Suppressor macrophage (primary cell): Measurements from ENCODE around the gene SLC35F3.
A peak's percentile ranks its signal among the peaks of the same experiment; 100 is the strongest.
"Not testable (repeated sequence)": the region's sequence is repeated elsewhere in the genome, so short reads cannot be mapped to it uniquely, and the experiment has no call there.

Source experiments
- DNase-seq, 4 experiments: peaks; one replicate each; pipeline ENCODE4 v3.0.0-alpha.2; 2020 to 2022

SLC35F3 gene

GRCh38 chr1:234107416-234108021 is 203.0 kb downstream of the SLC35F3 start:
- no peak for DNase-seq

DNA sequence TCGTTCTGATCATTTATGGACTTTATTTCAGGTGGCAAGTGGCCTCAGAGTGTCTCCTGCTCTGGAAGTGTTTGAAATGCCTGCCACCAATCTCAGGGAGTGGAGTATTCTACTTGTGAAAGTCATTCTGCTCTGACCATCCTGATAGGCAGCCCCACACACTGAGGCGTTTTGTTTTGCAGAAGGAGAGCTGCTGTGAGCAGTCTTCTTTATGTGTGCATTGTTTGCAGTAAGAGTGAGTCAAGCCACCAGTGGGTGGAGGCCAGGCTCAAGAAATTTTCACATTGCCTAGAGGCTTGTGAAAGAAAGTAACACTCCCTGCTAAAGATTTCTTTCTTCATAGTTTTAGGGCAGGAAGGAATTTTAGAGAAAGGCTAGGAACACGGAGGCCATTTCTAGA is 204.4 kb downstream of the SLC35F3 start:
- DNase-seq, result peak in 3 of 4 experiments; percentile 36 to 56 (median 51)

DNA sequence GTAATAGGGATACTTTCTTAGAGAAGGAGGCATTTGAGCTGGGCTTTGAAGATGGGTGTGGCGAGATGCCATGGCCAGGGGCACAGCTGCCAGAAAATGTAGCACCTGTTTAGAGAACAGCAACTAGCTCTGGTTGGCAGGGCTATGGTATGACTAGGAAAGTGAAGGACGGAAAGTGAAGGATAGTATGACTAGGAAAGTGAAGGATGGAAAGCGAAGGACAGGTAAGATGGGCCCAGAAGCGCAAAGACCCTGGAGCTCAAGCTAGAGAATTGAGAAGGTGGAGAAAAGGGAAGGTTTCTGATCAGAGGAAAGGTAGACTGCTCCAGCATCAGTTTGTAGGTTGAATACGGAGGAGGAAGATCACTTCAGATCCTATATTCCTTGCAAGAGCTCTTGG is 205.4 kb downstream of the SLC35F3 start:
- DNase-seq, result no peak

DNA sequence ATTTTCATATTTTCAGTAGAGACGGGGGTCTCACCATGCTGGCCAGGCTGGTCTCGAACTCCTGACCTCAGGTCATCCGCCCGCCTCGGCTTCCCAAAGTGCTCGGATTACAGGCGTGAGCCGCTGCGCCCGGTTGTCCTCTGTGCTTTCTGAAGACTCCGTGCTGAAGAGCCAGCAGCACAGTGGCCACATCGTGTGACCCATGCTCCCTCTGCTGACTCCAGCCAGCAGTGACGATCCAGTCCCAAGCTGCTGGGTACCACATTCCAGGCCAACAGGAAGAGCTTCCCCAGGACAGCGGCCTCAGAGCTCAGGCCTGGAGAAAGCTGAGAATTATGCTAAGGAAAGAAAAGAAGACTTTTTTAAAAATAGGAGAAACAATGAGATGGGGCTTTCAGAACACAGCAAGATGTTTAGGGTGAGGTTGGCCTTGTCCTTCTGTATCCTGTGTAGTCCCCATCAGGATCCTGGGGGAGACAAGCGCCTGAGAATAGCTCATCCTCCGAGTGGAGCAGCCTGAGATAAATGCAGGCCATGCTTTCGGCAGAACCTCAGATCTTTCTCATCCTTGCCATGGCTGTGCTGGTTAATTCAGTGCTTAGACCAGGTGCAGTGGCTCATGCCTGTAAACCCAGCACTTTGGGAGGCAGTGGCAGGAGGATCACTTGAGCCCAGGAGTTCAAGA is 207.1 kb downstream of the SLC35F3 start:
- peak in 1 of 4 experiments; percentile 37 for DNase-seq

DNA sequence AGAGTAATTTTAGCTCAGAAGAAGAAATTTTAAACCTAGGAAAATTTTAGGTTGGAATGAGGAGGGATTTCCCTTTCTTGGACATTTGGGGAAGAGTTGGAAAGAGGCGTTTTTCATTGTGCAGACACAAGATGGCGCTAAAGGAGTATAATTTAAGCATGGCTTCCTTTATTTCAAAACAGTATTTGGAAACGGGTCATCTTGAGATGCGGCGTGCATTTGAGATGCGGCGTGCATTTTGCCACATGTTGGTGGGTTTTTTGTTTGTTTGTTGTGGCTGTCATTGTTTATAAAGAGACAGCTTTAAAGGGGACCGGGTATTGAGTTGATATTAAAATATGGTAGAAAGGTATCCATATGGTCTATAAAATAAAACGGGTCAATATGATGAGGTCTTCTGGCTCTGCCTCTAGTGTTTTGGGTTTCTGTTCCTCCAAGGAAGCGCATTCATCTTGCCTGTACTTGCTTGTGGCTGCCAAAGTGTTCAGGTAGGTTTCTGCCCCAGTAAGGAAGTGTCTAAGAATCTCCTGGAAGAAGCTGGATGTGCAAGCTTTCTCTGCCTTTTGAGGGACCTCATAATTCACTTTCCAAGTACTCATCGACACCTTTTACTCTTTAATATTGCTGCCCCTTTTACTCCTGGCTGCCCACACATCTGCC is 210.3 kb downstream of the SLC35F3 start:
- DNase-seq, result peak; percentile 55 to 82 (median 68)

- DNase-seq, result no peak
Measured at GRCh38 chr1:234118911-234119310, 214.4 kb downstream of the SLC35F3 start.

GRCh38 chr1:234119431-234119830 is 215.0 kb downstream of the SLC35F3 start:
- no peak for DNase-seq

DNA sequence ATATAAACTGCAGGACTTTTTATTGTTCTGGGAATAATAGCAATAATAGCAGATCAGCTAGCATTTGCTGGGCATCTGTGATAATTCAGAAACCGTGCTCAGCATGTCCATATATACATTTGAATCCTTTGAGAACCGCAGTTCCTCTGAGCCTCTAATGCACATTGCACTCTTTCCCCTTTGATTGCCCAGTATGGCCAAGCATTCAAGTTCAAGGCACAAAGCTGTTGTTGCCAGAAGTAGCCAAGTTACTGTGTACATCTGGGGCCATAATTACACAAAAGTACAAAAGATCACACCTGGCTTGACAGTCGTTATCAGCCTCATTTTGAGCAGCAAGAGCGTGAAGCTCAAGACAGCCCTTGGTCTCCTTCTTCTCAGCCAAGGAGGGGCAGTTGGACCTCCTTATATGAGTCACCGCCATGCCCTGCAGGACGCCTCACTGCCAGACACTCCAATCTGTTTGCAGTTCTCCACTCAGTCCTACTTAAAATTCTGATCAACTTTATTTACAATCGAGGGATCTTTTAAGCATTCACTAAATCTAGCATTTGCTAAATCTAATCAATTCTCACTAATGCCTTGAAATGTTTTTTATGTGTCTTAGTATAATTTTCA is 216.0 kb downstream of the SLC35F3 start:
- no peak for DNase-seq

DNA sequence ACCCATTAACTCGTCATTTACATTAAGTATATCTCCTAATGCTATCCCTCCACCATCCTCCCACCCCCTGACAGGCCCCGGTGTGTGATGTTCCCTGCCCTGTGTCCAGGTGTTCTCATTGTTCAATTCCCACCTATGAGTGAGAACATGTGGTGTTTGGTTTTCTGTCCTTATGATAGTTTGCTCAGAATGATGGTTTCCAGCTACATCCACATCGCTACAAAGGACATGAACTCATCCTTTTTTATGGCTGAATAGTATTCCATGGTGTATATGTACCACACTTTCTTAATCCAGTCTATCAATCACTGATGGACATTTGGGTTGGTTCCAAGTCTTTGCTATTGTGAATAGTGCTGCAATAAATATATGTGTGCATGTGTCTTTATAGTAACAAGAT is 217.2 kb downstream of the SLC35F3 start:
- not testable (repeated sequence) for DNase-seq

DNA sequence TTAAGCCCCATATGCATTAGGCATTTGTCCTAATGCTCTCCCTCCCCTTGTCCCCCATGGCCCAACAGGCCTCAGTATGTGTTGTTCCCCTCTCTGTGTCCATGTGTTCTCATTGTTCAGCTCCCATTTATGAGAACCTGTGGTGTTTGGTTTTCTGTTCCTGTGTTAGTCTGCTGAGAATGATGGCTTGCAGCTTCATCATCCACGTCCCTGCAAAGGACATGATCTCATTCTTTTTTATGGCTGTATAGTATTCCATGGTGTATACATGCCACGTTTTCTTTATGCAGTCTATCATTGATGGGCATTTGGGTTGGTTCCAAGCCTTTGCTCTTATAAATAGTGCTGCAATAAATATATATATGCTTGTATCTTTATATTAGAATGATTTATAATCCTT is 218.1 kb downstream of the SLC35F3 start:
- not testable (repeated sequence) for DNase-seq

DNA sequence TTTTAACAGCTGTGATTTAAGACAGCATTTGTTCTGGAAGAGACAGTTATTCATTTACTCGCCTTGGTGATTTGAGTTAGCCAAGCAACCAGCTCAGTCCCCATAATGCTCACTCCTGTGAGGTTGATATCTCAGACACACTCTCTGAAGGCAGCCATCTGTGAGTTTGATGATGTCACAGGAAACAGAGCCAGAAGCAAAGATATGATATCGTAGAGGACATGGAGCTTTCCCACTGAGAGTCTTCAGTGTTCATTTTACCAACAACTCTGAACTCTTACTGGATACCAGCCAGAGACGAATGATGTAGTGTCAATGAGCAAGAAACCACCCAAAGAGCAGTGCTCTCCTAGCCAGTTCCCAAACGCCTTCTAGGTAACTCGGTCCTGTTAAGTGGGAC is 219.4 kb downstream of the SLC35F3 start:
- no peak for DNase-seq

- DNase-seq, result peak; percentile 3 to 45 (median 24)
Measured at GRCh38 chr1:234125283-234125682, 220.8 kb downstream of the SLC35F3 start.

- DNase-seq, result no peak
Measured at GRCh38 chr1:234125714-234126113, 221.2 kb downstream of the SLC35F3 start.

DNA sequence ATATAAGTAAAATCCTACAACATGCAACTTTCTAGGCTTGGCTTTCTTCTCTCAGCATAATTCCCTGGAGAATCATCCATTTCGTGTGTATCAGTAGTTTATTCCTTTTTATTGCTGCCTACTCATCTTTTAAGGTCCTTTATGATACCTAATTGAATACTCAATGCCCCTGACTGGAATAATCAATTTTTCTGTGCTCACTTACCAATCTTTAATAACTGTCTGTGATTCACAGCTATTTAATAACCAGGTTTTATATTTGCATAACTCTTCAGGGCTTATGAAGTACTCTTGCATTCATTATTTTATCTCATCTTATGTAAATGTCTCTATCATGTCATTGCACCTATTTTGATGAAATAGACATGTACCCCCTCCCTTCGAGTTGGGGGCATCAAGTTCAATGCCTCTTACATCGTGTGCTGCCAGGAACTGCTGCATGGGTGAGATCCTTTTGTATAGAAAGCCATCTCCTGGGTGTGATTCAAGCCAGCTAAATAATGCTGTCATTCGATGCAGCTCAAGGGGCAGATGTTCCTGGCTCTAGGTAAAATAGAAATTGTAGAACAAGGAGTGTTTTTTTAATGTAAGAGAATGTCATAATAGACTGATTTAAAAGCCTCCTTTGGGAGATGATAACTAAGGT is 222.7 kb downstream of the SLC35F3 start:
- no peak for DNase-seq

DNA sequence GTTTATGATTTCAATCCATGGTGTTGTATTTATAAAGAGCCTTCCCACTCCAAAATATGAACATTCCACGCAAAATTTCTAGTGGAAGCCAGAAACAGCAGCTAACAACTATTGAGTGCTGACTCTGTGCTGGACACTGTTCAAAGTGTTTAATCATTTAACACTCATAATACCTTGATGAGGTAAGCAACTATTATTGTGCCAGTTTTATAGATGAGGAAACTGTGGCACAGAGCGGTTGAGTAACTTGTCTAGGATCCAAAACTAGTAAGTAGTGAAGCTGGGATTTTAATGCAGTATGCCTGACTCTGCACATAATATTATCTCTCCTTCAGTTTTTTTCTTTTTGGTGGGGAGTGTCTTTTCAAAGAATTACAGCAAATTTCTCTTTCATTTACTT is 228.3 kb downstream of the SLC35F3 start:
- no peak for DNase-seq

GRCh38 chr1:234134878-234135277 is 230.4 kb downstream of the SLC35F3 start:
- no peak for DNase-seq

DNA sequence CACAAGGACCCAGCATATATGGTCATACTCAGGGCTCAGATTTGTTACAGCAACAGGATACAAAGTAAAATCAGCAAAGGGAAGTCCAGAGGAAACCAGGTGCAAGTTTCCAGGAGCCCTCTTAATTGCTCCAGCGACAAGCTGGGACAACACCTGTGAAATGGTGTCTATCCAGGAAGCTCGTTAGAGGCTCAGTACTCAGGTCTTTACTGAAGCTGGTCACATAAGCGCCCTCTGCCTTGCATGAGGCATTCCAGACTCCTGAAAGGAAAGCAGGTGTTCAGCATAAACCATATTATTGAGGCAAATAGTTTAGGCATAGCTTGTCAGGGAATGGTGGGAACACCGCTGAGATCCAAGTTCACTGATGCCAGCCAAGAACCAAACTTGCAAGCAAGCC is 231.0 kb downstream of the SLC35F3 start:
- no peak for DNase-seq

DNA sequence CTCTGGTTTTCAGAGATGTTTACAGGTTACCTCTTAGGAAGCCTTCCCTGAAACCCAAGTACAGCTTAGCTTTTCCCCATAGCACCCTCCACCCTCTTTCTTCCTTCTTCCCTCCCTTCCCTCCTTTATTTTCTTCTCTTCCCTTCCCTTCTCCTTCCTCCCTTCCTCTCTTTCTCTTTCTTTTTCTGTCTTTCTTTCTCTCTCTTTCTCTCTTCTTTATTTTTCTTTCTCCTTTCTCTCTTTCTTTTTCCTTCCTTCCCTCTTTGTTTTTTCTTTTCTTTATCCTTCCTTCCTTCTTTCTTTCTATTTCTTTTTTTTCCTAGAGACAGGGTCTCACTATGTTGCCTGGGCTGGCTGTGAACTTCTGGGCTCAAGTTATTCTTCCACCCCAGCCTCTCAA is 231.6 kb downstream of the SLC35F3 start:
- no peak for DNase-seq

DNA sequence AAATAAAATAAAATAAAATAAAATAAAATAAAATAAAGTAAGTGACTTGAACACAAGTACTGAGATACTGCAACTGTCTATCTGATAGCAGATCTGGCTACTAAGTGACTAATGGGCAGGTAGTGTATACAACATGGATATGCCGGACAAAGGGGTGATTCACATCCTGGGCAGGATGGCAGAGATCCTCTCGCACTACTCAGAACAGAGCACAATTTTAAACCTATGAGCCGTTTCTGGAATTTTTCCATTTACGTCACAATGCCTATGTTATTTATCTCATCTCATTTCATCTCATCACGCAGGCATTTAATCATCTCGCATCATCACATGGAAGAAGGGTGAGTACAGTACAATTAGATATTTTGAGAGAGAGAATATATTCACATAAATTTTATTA is 235.5 kb downstream of the SLC35F3 start:
- DNase-seq, result no peak

- no peak for DNase-seq
Measured at GRCh38 chr1:234140388-234140787, 235.9 kb downstream of the SLC35F3 start.

DNA sequence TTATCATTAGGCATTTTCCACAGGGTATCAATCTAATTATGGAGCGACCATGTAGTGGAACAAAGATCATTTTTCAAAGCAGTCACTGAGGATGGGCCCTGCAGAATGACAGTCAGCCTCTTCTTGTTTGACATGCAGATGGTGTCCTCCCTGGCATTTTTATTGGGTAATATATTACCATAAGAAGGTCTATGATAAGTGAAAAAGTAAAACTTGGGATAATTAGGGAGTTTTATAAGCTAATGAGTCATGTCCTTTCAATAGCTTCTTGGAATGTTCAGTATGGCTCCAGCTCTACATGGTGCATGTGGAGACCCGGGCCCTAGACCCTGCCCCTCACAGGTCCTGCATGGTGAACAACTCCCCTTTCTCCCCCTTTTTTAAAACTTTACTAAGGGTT is 236.5 kb downstream of the SLC35F3 start:
- DNase-seq, result no peak

GRCh38 chr1:234143681-234144080 is 239.2 kb downstream of the SLC35F3 start:
- no peak for DNase-seq

GRCh38 chr1:234144901-234145300 is 240.4 kb downstream of the SLC35F3 start:
- no peak for DNase-seq
